ENCODE measurements around the gene RPS5. TPM values are rescaled to one million over a fixed set of nuclear protein-coding genes. Genes with fewer than 3 reads are reported as not detected.
A peak's percentile ranks its signal among the peaks of the same experiment; 100 is the strongest.

Gene RPS5
- total and polyA plus RNA-seq, 7 donors, result 513 to 2,384 (median 839) TPM

DNA sequence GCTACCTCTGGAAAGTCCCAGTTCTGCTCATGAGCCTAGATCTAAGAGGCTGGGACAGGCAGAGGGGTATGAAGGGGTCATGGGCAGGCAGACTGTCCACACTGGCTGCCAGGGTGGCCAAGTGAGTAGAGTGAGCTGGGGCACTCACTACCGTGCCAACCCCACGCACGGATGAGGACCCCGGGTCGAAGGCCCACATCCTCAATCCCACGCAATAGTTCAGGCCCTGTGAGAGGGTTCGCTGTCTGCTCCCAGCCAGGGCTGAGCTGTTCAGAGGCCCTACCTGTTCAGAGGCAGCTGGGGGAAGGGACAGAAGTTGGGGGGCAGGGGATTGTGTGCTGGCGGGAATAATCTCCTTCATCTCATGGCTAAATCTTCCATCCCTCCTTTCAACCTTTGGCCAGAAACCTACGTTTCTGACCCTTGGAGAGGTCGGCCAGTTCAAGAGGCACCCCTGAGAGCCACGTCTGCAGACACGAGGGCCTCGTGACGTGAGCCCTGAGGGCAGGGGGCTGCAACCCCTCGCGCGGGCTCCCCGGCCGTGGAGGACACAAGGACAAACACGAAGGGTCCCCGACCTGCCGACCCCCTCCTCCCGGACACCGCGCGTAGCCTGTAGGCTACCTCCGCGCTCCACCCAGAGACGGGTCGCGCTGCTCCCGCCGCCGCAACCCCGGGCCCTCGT lies 1.0 kb upstream of the RPS5 start:
- H3K4me1 ChIP-seq, result peaks cover 36% of the 10 kb centered on the region

DNA sequence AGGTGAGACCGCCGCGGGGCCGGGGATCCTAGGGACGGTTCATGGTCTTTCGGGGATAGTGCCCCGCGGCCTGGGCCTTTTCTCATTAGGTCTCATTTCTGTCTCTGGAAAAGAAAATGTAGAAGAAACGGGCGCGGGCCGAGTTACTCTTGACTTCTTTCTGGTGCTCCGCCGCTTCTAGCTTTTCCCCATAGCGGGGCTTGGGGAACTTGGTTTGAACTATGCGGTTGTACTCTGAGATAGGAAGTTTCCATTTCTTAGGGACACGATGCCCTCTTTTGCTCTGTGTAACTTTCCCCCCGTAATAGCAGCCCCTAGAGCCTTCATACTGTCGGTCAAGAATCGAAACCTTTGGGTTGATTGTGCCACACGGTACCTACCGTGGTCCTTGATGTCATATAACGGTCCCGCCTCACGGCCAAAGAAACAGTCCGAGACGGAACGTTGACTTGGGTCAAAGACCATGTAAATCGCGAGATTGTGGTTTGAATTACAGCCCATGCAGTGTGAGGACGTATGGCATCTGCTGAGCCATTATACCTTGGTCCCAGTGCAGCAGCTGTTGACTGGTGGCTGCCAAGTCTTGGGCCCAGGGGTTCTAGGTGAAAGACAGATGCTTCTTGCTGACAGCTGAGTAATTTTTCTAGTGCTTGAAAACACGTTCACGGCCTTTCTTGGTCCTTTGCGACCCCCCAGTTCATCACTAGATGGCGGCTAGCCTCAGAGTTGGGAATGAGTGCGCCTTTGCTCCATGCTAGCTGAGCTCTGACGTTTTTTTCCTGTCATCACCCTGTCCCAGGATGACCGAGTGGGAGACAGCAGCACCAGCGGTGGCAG lies 487 bp downstream of the RPS5 start:
- TF ChIP-seq CTCF (IDR thresholded peaks at IDR 0.05), result no peak
- H3K36me3 ChIP-seq (ENCODE audit: insufficient read depth in 1 of 2, low read depth in 1 of 2), result peaks cover 3 to 41% of the 10 kb centered on the region in 2 donors
- intact Hi-C loops (cut with DNase I), result no loop called here

More for the DNA sequence above, 1.0 kb upstream of the RPS5 start:
- H3K27me3 ChIP-seq (ENCODE audit: insufficient read depth in 3 of 3, low read length in 2 of 3), result no peaks in the 10 kb centered on the region
- intact Hi-C loops (cut with DNase I), result loop anchor here in 1 of 2 donors (2.0 kb wide), 1 partner anchor 15 kb away; no protein-coding TSS in a partner anchor
- no peak for TF ChIP-seq CTCF (IDR thresholded peaks at IDR 0.05)
- H3K27ac ChIP-seq, result peak overlapping the region; percentile 96
- peak in 3 of 4 donors; percentile 6 to 31 (median 11) for ATAC-seq
- H3K36me3 ChIP-seq (ENCODE audit: insufficient read depth in 1 of 2, low read depth in 1 of 2), result peaks cover 3 to 29% of the 10 kb centered on the region in 2 donors
- 9 to 11% (median 10%) methylated on average over 33 to 36 of the region's 36 CpGs for WGBS, 3 donors
- H3K9me3 ChIP-seq, result no peaks in the 10 kb centered on the region
- peak in 1 of 2 donors; percentile 44 for DNase-seq
- peak overlapping the region; percentile 91 for H3K4me3 ChIP-seq

DNA sequence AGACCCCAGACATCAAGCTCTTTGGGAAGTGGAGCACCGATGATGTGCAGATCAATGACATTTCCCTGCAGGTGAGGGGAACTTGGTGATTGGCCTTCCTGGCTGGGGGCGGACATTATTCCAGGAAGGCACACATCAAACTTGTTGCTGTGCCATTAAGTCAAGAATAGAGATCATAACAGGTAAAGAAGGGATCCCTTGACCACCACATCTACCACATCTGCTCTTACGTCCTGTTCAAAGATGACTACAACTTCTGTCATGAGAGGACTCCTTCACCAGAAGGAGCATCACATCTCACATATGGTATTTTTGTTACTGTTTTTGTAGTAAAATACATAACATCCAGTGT lies 1.1 kb downstream of the RPS5 start:
- H3K4me3 ChIP-seq, result peak overlapping the region; percentile 91
- peaks cover 3 to 47% of the 10 kb centered on the region in 2 donors for H3K36me3 ChIP-seq (ENCODE audit: insufficient read depth in 1 of 2, low read depth in 1 of 2)

More for the DNA sequence above, 487 bp downstream of the RPS5 start:
- no peak for DNase-seq
- Histone ChIP-seq H3K4me1 (peaks cover 30% of the 10 kb centered on the region), H3K4me3 (peak overlapping the region; percentile 91), H3K9me3 (no peaks in the 10 kb centered on the region), H3K27ac (peak overlapping the region; percentile 96), H3K27me3 (ENCODE audit: insufficient read depth in 3 of 3, low read length in 2 of 3) (no peaks in the 10 kb centered on the region)
- ATAC-seq, result peak in 2 of 4 donors; percentile 4 to 22
- 5 to 7% (median 6%) methylated on average over 39 of the region's 39 CpGs for WGBS, 3 donors

More for the DNA sequence above, 1.1 kb downstream of the RPS5 start:
- DNase-seq, result no peak
- Histone ChIP-seq H3K27ac (peak overlapping the region; percentile 96), H3K27me3 (ENCODE audit: insufficient read depth in 3 of 3, low read length in 2 of 3) (no peaks in the 10 kb centered on the region), H3K4me1 (peaks cover 30% of the 10 kb centered on the region), H3K9me3 (no peaks in the 10 kb centered on the region)
- no peak for TF ChIP-seq CTCF (IDR thresholded peaks at IDR 0.05)
- 79 to 81% (median 80%) methylated on average over 3 of the region's 3 CpGs for WGBS, 3 donors
- intact Hi-C loops (cut with DNase I), result no loop called here
- ATAC-seq, result no peak

Data from psoas muscle (tissue), 8 donors.